Mesenchymal stem cell (in vitro differentiated cells and primary cell): ENCODE results near the gene VPS45.

Source experiments
- DNase-seq: peaks from one replicate; pipeline ENCODE4 v3.0.0-alpha.2; 2013
- H2AFZ ChIP-seq: one replicate; pipeline ENCODE4 v1.6.1; 2013; ENCODE audit warnings: low read depth, mild to moderate bottlenecking, control low read depth, inconsistent platforms, low read length, moderate library complexity
- H2AK5ac ChIP-seq: 2 replicates; pipeline ENCODE4 v1.6.1; 2013; ENCODE audit warnings: low read length, moderate library complexity, mild to moderate bottlenecking, inconsistent platforms; ENCODE audit not compliant: severe bottlenecking
- H2BK120ac ChIP-seq: one replicate; pipeline ENCODE4 v1.6.1; 2013; ENCODE audit warnings: low read depth, mild to moderate bottlenecking, inconsistent platforms, low read length, moderate library complexity
- H2BK12ac ChIP-seq, 2 experiments: one replicate each; pipeline ENCODE4 v1.6.1; 2013; ENCODE audit warnings: inconsistent platforms in 2 of 2, low read length in 2 of 2, mild to moderate bottlenecking in 2 of 2, moderate library complexity in 2 of 2, control low read depth in 1 of 2
- H2BK15ac ChIP-seq: one replicate; pipeline ENCODE4 v1.6.1; 2013; ENCODE audit warnings: mild to moderate bottlenecking, low read depth, inconsistent platforms; ENCODE audit not compliant: poor library complexity, severe bottlenecking
- H2BK5ac ChIP-seq: 2 replicates; pipeline ENCODE4 v1.6.1; 2013; ENCODE audit warnings: low read depth, mild to moderate bottlenecking, low read length, control low read depth, inconsistent platforms; ENCODE audit not compliant: poor library complexity, severe bottlenecking
- H3K14ac ChIP-seq, 2 experiments: one replicate each; pipeline ENCODE4 v1.6.1; 2013; ENCODE audit warnings: inconsistent platforms in 2 of 2, low read length in 2 of 2, control low read depth in 1 of 2, mild to moderate bottlenecking in 1 of 2, moderate library complexity in 1 of 2
- H3K18ac ChIP-seq, 2 experiments: one replicate each; pipeline ENCODE4 v1.6.1; 2013; ENCODE audit warnings: inconsistent platforms in 2 of 2, low read length in 2 of 2, control low read depth in 1 of 2, low read depth in 1 of 2, mild to moderate bottlenecking in 1 of 2
- H3K23ac ChIP-seq, 2 experiments: one replicate each; pipeline ENCODE4 v1.6.1; 2013; ENCODE audit warnings: inconsistent platforms in 2 of 2, low read length in 2 of 2, mild to moderate bottlenecking in 2 of 2, moderate library complexity in 2 of 2, control low read depth in 1 of 2
- H3K27ac ChIP-seq: 2 replicates; pipeline ENCODE4 v1.5.1; 2013; ENCODE audit warnings: mild to moderate bottlenecking, moderate library complexity, low read length, control low read depth, inconsistent platforms; ENCODE audit not compliant: poor library complexity, severe bottlenecking
- H3K27me3 ChIP-seq, 2 experiments: 2 replicates each; pipeline versions ENCODE4 v1.6.1 to v1.7.0; 2013; ENCODE audit warnings: low read length in 2 of 2, mild to moderate bottlenecking in 2 of 2, moderate library complexity in 2 of 2, control low read depth in 1 of 2, inconsistent platforms in 1 of 2; ENCODE audit not compliant: control insufficient read depth in 1 of 2, insufficient read depth in 1 of 2
- H3K36me3 ChIP-seq, 2 experiments: 2 replicates each; pipeline versions ENCODE4 v1.6.1 to v1.7.0; 2013; ENCODE audit warnings: low read length in 2 of 2, control low read depth in 1 of 2, inconsistent platforms in 1 of 2, low read depth in 1 of 2, mild to moderate bottlenecking in 1 of 2; ENCODE audit not compliant: insufficient read depth in 2 of 2, control insufficient read depth in 1 of 2
- H3K4ac ChIP-seq, 2 experiments: one replicate each; pipeline ENCODE4 v1.6.1; 2013; ENCODE audit warnings: inconsistent platforms in 2 of 2, low read length in 2 of 2, mild to moderate bottlenecking in 2 of 2, moderate library complexity in 2 of 2, control low read depth in 1 of 2, low read depth in 1 of 2
- H3K4me1 ChIP-seq: 2 replicates; pipeline ENCODE4 v1.6.1; 2013; ENCODE audit warnings: low read depth, low read length, control low read depth; ENCODE audit not compliant: control insufficient read depth, insufficient read depth
- H3K4me2 ChIP-seq: 2 replicates; pipeline ENCODE4 v1.6.1; 2013; ENCODE audit warnings: low read length, mild to moderate bottlenecking, inconsistent platforms; ENCODE audit not compliant: poor library complexity, severe bottlenecking
- H3K4me3 ChIP-seq, 2 experiments: 2 replicates each; pipeline versions ENCODE4 v1.5.1 to v1.7.0; 2013; ENCODE audit warnings: low read length in 2 of 2, mild to moderate bottlenecking in 2 of 2, control low read depth in 1 of 2, low read depth in 1 of 2; ENCODE audit not compliant: insufficient read depth in 1 of 2
- H3K79me1 ChIP-seq: replicated peaks from 2 replicates; pipeline ENCODE4 v1.6.1; 2013; ENCODE audit warnings: mild to moderate bottlenecking, control low read depth, low read length, inconsistent platforms; ENCODE audit not compliant: poor library complexity, severe bottlenecking
- H3K9ac ChIP-seq: 2 replicates; pipeline ENCODE4 v1.7.0; 2013; ENCODE audit warnings: mild to moderate bottlenecking, low read length, moderate library complexity
- H3K9me3 ChIP-seq: 2 replicates; pipeline ENCODE4 v1.7.0; 2013; ENCODE audit warnings: mild to moderate bottlenecking, low read length; ENCODE audit not compliant: control insufficient read depth
- H4K8ac ChIP-seq: one replicate; pipeline ENCODE4 v1.6.1; 2013; ENCODE audit warnings: inconsistent platforms, mild to moderate bottlenecking, low read length, moderate library complexity
- H4K91ac ChIP-seq: one replicate; pipeline ENCODE4 v1.6.1; 2013; ENCODE audit warnings: mild to moderate bottlenecking, low read length, inconsistent platforms
- WGBS: methylation state at CpG from one replicate; pipeline ENCODE4 v1.1.7; 2013; ENCODE audit warnings: mixed read lengths; 5-methylcytosine and 5-hydroxymethylcytosine counted together

VPS45 gene

DNA sequence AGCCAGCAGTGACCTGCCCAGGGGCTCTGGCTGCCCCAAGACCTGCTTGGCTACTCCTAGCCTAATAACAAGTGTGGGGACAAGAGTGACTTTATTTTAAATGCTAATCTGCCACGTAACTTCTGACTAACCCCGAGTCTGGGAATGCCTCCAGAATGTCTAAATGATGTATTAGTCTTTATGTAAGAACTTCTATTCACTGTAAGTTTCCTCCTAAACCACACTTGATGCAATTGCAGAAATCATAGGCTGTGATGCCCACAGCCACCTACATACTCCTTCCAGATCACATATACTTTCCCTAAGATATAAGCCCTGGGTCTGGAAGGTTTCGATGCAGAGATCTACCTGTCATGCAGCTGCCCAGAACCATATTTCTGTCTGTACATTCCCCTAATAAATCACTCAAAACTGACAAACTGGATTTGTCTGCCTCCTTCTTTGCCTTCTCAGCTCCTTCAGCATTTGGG is 5.9 kb upstream of the VPS45 start:
- H3K14ac ChIP-seq, result no peak overlapping the region
- no peak overlapping the region for H2BK15ac ChIP-seq
- no peak overlapping the region for H3K4ac ChIP-seq
- no peak overlapping the region for H2AFZ ChIP-seq
- H2BK5ac ChIP-seq, result no peak overlapping the region
- no peak overlapping the region for H3K23ac ChIP-seq
- DNase-seq, result peak; percentile 82
- H2AK5ac ChIP-seq, result no peak overlapping the region
- no peaks in the 10 kb centered on the region for H3K36me3 ChIP-seq
- H2BK120ac ChIP-seq, result no peak overlapping the region
- H3K4me3 ChIP-seq, result no peak overlapping the region
- H4K91ac ChIP-seq, result no peak overlapping the region
- no peaks in the 10 kb centered on the region for H3K4me1 ChIP-seq
- peaks cover 3% of the 10 kb centered on the region for H3K79me1 ChIP-seq
- no peak overlapping the region for H2BK12ac ChIP-seq
- peak overlapping the region; percentile 20 for H3K9ac ChIP-seq
- H3K27ac ChIP-seq, result no peak overlapping the region
- no peaks in the 10 kb centered on the region for H3K9me3 ChIP-seq
- H3K4me2 ChIP-seq, result no peak overlapping the region
- H3K27me3 ChIP-seq, result no peaks in the 10 kb centered on the region
- no peak overlapping the region for H3K18ac ChIP-seq
- H4K8ac ChIP-seq, result no peak overlapping the region
- 100% methylated on average over 1 of the region's 3 CpGs for WGBS

- no peak overlapping the region for H2BK120ac ChIP-seq
- 100% methylated on average over 3 of the region's 4 CpGs for WGBS
- no peak overlapping the region for H3K14ac ChIP-seq
- no peak overlapping the region for H3K27ac ChIP-seq
- H4K91ac ChIP-seq, result no peak overlapping the region
- H3K9ac ChIP-seq, result peak overlapping the region; percentile 20
- no peak overlapping the region for H4K8ac ChIP-seq
- H3K4me1 ChIP-seq, result no peaks in the 10 kb centered on the region
- H3K36me3 ChIP-seq, result no peaks in the 10 kb centered on the region
- H3K18ac ChIP-seq, result no peak overlapping the region
- H2BK15ac ChIP-seq, result no peak overlapping the region
- no peaks in the 10 kb centered on the region for H3K9me3 ChIP-seq
- no peak overlapping the region for H2AK5ac ChIP-seq
- H3K79me1 ChIP-seq, result peaks cover 3% of the 10 kb centered on the region
- H3K4me3 ChIP-seq, result no peak overlapping the region
- no peak overlapping the region for H2AFZ ChIP-seq
- no peak overlapping the region for H3K4me2 ChIP-seq
- H3K27me3 ChIP-seq, result no peaks in the 10 kb centered on the region
- H3K23ac ChIP-seq, result no peak overlapping the region
- DNase-seq, result no peak
- H2BK5ac ChIP-seq, result no peak overlapping the region
- H3K4ac ChIP-seq, result no peak overlapping the region
- H2BK12ac ChIP-seq, result no peak overlapping the region
Observed at GRCh38 chr1:150062113-150062512, 5.5 kb upstream of the VPS45 start.

- H3K4me1 ChIP-seq, result no peaks in the 10 kb centered on the region
- no peak overlapping the region for H3K23ac ChIP-seq
Observed at GRCh38 chr1:150065184-150065871, 2.2 kb upstream of the VPS45 start.

GRCh38 chr1:150066328-150066727 is 1.2 kb upstream of the VPS45 start:
- H3K4me2 ChIP-seq, result no peak overlapping the region
- H4K8ac ChIP-seq, result no peak overlapping the region
- H3K18ac ChIP-seq, result no peak overlapping the region
- H2BK120ac ChIP-seq, result no peak overlapping the region
- H3K4me3 ChIP-seq, result peak overlapping the region in 1 of 2 experiments; percentile 89
- H3K4me1 ChIP-seq, result no peaks in the 10 kb centered on the region
- no peak overlapping the region for H3K4ac ChIP-seq
- H2BK12ac ChIP-seq, result no peak overlapping the region
- H3K9ac ChIP-seq, result peak overlapping the region; percentile 97
- no peak overlapping the region for H2AK5ac ChIP-seq
- H2AFZ ChIP-seq, result no peak overlapping the region
- peaks cover 0 to 11% of the 10 kb centered on the region in 2 experiments for H3K36me3 ChIP-seq
- H3K9me3 ChIP-seq, result no peaks in the 10 kb centered on the region
- no peak overlapping the region for H2BK5ac ChIP-seq
- no peak overlapping the region for H3K14ac ChIP-seq
- H3K27me3 ChIP-seq, result no peaks in the 10 kb centered on the region
- H3K79me1 ChIP-seq, result peaks cover 4% of the 10 kb centered on the region
- H2BK15ac ChIP-seq, result no peak overlapping the region
- no peak for DNase-seq
- H3K27ac ChIP-seq, result no peak overlapping the region
- H3K23ac ChIP-seq, result no peak overlapping the region
- H4K91ac ChIP-seq, result no peak overlapping the region

More at GRCh38 chr1:150065184-150065871, 2.2 kb upstream of the VPS45 start:
- Histone ChIP-seq H2AFZ (no peak overlapping the region), H3K4ac (no peak overlapping the region), H3K79me1 (peaks cover 4% of the 10 kb centered on the region), H3K14ac (no peak overlapping the region), H4K91ac (no peak overlapping the region), H2BK5ac (no peak overlapping the region), H3K27me3 (no peaks in the 10 kb centered on the region), H4K8ac (no peak overlapping the region), H3K9ac (peak overlapping the region; percentile 97), H2BK120ac (no peak overlapping the region), H3K27ac (no peak overlapping the region), H2BK12ac (no peak overlapping the region), H3K9me3 (no peaks in the 10 kb centered on the region), H3K4me2 (no peak overlapping the region), H2AK5ac (no peak overlapping the region), H2BK15ac (no peak overlapping the region), H3K36me3 (peaks cover 0 to 7% of the 10 kb centered on the region in 2 experiments), H3K18ac (no peak overlapping the region), H3K4me3 (peak overlapping the region in 1 of 2 experiments; percentile 89)
- whole genome bisulfite sequencing, result 76% methylated on average over 3 of the region's 5 CpGs
- DNase-seq, result peak; percentile 74
